Natural killer cell (primary cell): ENCODE measurements around the gene GRID2. TPM values are rescaled to one million over a fixed set of nuclear protein-coding genes. Genes with fewer than 3 reads are reported as not detected.

ENCODE experiments used
- ATAC-seq, 3 donors: fragments of 150-1000 bp in 2 of 3; fragments of 200-7000 bp in 1 of 3; cut with Tn5 transposase; 1 replicate in 1 of 3; 2 replicates in 2 of 3; pipeline ENCODE4 v1.10.0; 2021; ENCODE audit warnings: mild to moderate bottlenecking in 2 of 3, moderate library complexity in 2 of 3
- DNase-seq, 2 donors: peaks; one replicate each; pipeline versions ENCODE4 v3.0.0 to v3.0.0-alpha.2; 2013 to 2021; ENCODE audit warnings: mixed read lengths in 1 of 2
- H3K27ac ChIP-seq: one replicate; pipeline ENCODE4 v1.5.1; 2013; ENCODE audit warnings: mild to moderate bottlenecking, low read length
- H3K27me3 ChIP-seq: one replicate; pipeline ENCODE4 v1.6.1; 2013; ENCODE audit warnings: low read length; ENCODE audit not compliant: control insufficient read depth, insufficient read depth
- H3K36me3 ChIP-seq: one replicate; pipeline ENCODE4 v1.6.1; 2013; ENCODE audit warnings: low read length; ENCODE audit not compliant: control insufficient read depth, insufficient read depth
- H3K4me1 ChIP-seq: one replicate; pipeline ENCODE4 v1.6.1; 2013; ENCODE audit warnings: low read length; ENCODE audit not compliant: control insufficient read depth, insufficient read depth
- H3K4me3 ChIP-seq: one replicate; pipeline ENCODE4 v1.5.1; 2013; ENCODE audit warnings: low read length
- H3K9me3 ChIP-seq: one replicate; pipeline ENCODE4 v1.6.1; 2013; ENCODE audit warnings: low read length; ENCODE audit not compliant: control insufficient read depth, insufficient read depth
- H3K27ac Mint-ChIP-seq, 2 donors: one replicate each; pipeline ENCODE4 v1.8.0; 2022; ENCODE audit warnings: mild to moderate bottlenecking in 2 of 2, mixed read lengths in 2 of 2, moderate library complexity in 1 of 2
- H3K27me3 Mint-ChIP-seq, 2 donors: one replicate each; pipeline ENCODE4 v1.8.0; 2022; ENCODE audit warnings: low read depth in 2 of 2, mixed read lengths in 2 of 2
- H3K36me3 Mint-ChIP-seq: one replicate; pipeline ENCODE4 v1.8.0; 2022; ENCODE audit warnings: mixed read lengths
- H3K4me1 Mint-ChIP-seq, 2 donors: one replicate each; pipeline ENCODE4 v1.8.0; 2022; ENCODE audit warnings: mixed read lengths in 2 of 2
- H3K4me3 Mint-ChIP-seq: one replicate; pipeline ENCODE4 v1.8.0; 2022; ENCODE audit warnings: mild to moderate bottlenecking, moderate library complexity, mixed read lengths
- H3K9me3 Mint-ChIP-seq, 2 donors: one replicate each; pipeline ENCODE4 v1.8.0; 2022; ENCODE audit warnings: mixed read lengths in 2 of 2
- WGBS: methylation state at CpG from one replicate; pipeline ENCODE4 v1.1.7; 2013; ENCODE audit warnings: missing lambda C conversion rate; ENCODE audit not compliant: insufficient coverage; 5-methylcytosine and 5-hydroxymethylcytosine counted together
- intact Hi-C: fragments of 100-400 bp; cut with micrococcal nuclease; formaldehyde crosslinking; loops from one replicate; pipeline ENCODE4 v1.14.2; 2022
- total RNA-seq, 4 donors: library from RNA; stranded (reverse); fragments of 120-200 nt in 1 of 4; gene quantifications; one replicate each; pipeline versions ENCODE4 v1.2.3 to v1.2.4, GENCODE V29; 2013 to 2022
- TF ChIP-seq, protein P1 (sequence below): fragments of 200-600 bp; IDR thresholded peaks from one replicate; pipeline ENCODE4 v1.8.0; 2022; ENCODE audit warnings: antibody characterized with exemption

Gene GRID2
- total RNA-seq, 3 donors from 2014 or later (not counting 1 experiment from before 2014, with no cell fraction given), result not detected

DNA sequence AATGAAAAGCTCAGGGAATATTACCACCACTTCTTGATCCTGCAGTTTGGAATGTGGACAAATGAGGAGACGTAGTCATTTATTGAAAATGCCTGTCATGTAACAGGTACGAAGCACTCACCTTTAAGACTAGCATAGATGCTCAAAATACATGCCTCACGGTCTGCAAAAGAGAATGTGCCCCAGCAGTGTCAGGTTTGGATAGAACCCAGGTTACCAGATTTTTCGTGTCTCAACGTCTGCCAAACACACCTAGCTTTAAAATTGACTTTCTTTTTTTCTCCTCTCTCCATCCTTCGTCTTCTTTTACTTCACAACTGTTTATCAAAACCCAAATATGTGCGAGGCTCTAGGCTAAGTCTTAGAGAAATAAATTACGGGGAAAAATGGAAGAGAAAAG lies 918.0 kb downstream of the GRID2 start:
- TF ChIP-seq, protein P1, sequence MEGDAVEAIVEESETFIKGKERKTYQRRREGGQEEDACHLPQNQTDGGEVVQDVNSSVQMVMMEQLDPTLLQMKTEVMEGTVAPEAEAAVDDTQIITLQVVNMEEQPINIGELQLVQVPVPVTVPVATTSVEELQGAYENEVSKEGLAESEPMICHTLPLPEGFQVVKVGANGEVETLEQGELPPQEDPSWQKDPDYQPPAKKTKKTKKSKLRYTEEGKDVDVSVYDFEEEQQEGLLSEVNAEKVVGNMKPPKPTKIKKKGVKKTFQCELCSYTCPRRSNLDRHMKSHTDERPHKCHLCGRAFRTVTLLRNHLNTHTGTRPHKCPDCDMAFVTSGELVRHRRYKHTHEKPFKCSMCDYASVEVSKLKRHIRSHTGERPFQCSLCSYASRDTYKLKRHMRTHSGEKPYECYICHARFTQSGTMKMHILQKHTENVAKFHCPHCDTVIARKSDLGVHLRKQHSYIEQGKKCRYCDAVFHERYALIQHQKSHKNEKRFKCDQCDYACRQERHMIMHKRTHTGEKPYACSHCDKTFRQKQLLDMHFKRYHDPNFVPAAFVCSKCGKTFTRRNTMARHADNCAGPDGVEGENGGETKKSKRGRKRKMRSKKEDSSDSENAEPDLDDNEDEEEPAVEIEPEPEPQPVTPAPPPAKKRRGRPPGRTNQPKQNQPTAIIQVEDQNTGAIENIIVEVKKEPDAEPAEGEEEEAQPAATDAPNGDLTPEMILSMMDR, result no peak
- Mint-ChIP-seq H3K27me3 (no peaks in the 10 kb centered on the region), H3K27ac (no peak overlapping the region)

DNA sequence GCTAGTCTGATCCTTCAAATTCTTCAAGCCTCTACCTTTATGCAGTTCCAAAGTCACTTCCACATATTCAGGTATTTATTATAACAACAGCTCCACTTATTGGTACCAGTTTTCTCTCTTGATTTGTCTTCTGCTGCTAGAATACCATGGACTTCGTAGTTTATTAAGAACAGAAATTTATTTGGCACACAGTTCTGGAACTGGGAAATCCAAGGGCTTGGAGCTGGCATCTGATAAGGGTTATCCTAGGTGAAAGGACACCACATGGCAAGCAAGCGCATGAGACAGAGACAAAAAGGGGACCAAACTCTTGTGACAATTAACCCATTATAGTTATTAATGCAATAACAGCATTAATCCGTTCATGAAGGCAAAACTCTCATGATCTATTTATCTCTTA lies 924.3 kb downstream of the GRID2 start:
- Mint-ChIP-seq H3K4me1 (no peaks in the 10 kb centered on the region), H3K36me3 (peaks cover 8% of the 10 kb centered on the region), H3K9me3 (peaks cover 10 to 18% of the 10 kb centered on the region in 2 donors), H3K27ac (no peak overlapping the region), H3K27me3 (no peaks in the 10 kb centered on the region), H3K4me3 (no peak overlapping the region)
- Histone ChIP-seq H3K27me3 (no peaks in the 10 kb centered on the region), H3K9me3 (peaks cover 6% of the 10 kb centered on the region), H3K4me3 (no peak overlapping the region), H3K4me1 (no peaks in the 10 kb centered on the region), H3K27ac (no peak overlapping the region), H3K36me3 (no peaks in the 10 kb centered on the region)
- DNase-seq, result no peak
- intact Hi-C loops, result no loop called here
- TF ChIP-seq, protein P1, result no peak
- 90% methylated on average over 2 of the region's 3 CpGs for WGBS
- no peak for ATAC-seq

More for the DNA sequence above, 918.0 kb downstream of the GRID2 start:
- Mint-ChIP-seq H3K36me3 (no peaks in the 10 kb centered on the region), H3K4me1 (no peaks in the 10 kb centered on the region), H3K4me3 (no peak overlapping the region), H3K9me3 (peaks cover 14 to 31% of the 10 kb centered on the region in 2 donors)
- intact Hi-C loops, result no loop called here
- H3K27me3 ChIP-seq, result no peaks in the 10 kb centered on the region
- H3K9me3 ChIP-seq, result peaks cover 6% of the 10 kb centered on the region
- no peak overlapping the region for H3K27ac ChIP-seq
- WGBS, result 83% methylated on average over 8 of the region's 8 CpGs
- ATAC-seq, result no peak
- no peak for DNase-seq
- H3K4me3 ChIP-seq, result no peak overlapping the region
- H3K36me3 ChIP-seq, result no peaks in the 10 kb centered on the region
- no peaks in the 10 kb centered on the region for H3K4me1 ChIP-seq

DNA sequence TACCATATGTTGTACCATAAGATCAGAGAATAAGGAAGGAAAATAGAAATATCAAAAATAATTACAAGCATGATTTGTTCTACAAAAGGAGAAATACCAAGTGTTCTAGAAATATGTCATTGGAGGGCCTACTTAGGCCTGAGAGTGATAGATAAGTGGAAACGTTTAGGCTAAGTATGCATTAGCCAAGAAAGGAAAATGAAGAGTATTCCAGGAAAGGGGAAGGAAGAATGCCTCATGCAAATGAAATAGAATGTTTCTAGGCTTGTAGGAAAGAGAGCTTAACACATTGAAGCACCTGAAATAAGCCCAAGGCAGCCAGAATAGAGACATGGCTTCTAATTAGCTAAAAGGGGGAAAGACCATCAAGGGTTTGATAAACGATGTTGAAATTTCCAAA lies 929.1 kb downstream of the GRID2 start:
- Histone ChIP-seq H3K27me3 (no peaks in the 10 kb centered on the region), H3K36me3 (no peaks in the 10 kb centered on the region), H3K4me1 (no peaks in the 10 kb centered on the region), H3K4me3 (no peak overlapping the region), H3K27ac (no peak overlapping the region), H3K9me3 (no peaks in the 10 kb centered on the region)
- Mint-ChIP-seq H3K4me3 (no peak overlapping the region), H3K9me3 (peaks cover 12% of the 10 kb centered on the region in 2 donors), H3K27me3 (no peaks in the 10 kb centered on the region), H3K4me1 (no peaks in the 10 kb centered on the region), H3K27ac (no peak overlapping the region), H3K36me3 (peaks cover 3% of the 10 kb centered on the region)
- TF ChIP-seq, protein P1, result no peak
- intact Hi-C loops, result no loop called here
- DNase-seq (no peak), ATAC-seq (no peak)
- 38% methylated on average over 1 of the region's 2 CpGs for WGBS

DNA sequence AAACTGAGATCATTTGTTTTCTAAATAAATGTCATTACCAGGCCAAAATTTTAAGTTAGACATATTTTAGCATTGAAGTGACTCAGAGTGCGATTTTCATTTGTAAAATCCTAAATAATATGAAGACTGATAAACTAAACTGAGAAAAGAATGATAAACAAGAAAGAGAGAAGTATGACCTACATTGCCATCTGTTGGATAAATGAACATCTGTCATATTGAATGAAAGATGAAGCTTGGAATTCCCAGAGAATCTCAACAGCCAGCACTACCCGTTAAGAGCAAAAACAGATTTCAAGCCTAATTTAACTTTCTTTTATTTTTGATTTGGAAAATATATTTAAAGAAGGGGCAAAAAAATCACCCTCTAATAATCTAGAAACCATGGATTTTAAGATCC lies 933.8 kb downstream of the GRID2 start:
- no peaks in the 10 kb centered on the region for H3K27me3 Mint-ChIP-seq
- Histone ChIP-seq H3K4me3 (no peak overlapping the region), H3K36me3 (no peaks in the 10 kb centered on the region), H3K4me1 (no peaks in the 10 kb centered on the region), H3K27ac (no peak overlapping the region), H3K27me3 (no peaks in the 10 kb centered on the region), H3K9me3 (no peaks in the 10 kb centered on the region)
- DNase-seq (no peak), ATAC-seq (no peak)
- WGBS, result no CpG with 5 or more reads among the region's 2 CpGs
- no peaks in the 10 kb centered on the region for H3K36me3 Mint-ChIP-seq
- intact Hi-C loops, result no loop called here
- no peaks in the 10 kb centered on the region for H3K4me1 Mint-ChIP-seq
- no peak overlapping the region for H3K27ac Mint-ChIP-seq
- TF ChIP-seq, protein P1, result no peak
- H3K9me3 Mint-ChIP-seq, result peaks cover 18% of the 10 kb centered on the region in 2 donors
- H3K4me3 Mint-ChIP-seq, result no peak overlapping the region
